Epithelial cell of proximal tubule (primary cell): ENCODE measurements around the gene FCHSD2. TPM values are rescaled to one million over a fixed set of nuclear protein-coding genes. Genes with fewer than 3 reads are reported as not detected.

Experiments
- DNase-seq: peaks from one replicate; pipeline ENCODE4 v3.0.0-alpha.2; 2011; ENCODE audit warnings: low read depth
- H3K4me3 ChIP-seq: 2 replicates; pipeline ENCODE4 v1.5.1; 2011; ENCODE audit warnings: low read depth, mild to moderate bottlenecking, low read length
- total RNA-seq: library from RNA; depleted of rRNA; stranded (reverse); fragments of >200 nt; gene quantifications from 2 replicates; pipeline ENCODE4 v1.2.3, GENCODE V29; 2015
- TF ChIP-seq, protein P1 (sequence below): conservative IDR thresholded peaks from 2 replicates; pipeline ENCODE4 v1.5.1; 2012; ENCODE audit warnings: low read depth, mild to moderate bottlenecking, low read length

Gene FCHSD2
- total RNA-seq, 1 donor from 2014 or later, result 8.8 TPM

GRCh38 chr11:72927380-72927779, 214.7 kb downstream of the FCHSD2 start:
- no peak for DNase-seq
- no peak overlapping the region for H3K4me3 ChIP-seq
- TF ChIP-seq, protein P1, sequence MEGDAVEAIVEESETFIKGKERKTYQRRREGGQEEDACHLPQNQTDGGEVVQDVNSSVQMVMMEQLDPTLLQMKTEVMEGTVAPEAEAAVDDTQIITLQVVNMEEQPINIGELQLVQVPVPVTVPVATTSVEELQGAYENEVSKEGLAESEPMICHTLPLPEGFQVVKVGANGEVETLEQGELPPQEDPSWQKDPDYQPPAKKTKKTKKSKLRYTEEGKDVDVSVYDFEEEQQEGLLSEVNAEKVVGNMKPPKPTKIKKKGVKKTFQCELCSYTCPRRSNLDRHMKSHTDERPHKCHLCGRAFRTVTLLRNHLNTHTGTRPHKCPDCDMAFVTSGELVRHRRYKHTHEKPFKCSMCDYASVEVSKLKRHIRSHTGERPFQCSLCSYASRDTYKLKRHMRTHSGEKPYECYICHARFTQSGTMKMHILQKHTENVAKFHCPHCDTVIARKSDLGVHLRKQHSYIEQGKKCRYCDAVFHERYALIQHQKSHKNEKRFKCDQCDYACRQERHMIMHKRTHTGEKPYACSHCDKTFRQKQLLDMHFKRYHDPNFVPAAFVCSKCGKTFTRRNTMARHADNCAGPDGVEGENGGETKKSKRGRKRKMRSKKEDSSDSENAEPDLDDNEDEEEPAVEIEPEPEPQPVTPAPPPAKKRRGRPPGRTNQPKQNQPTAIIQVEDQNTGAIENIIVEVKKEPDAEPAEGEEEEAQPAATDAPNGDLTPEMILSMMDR, result no peak

- no peak overlapping the region for H3K4me3 ChIP-seq
- TF ChIP-seq, protein P1, result no peak
- DNase-seq, result no peak
These were observed 216.0 kb downstream of the FCHSD2 start for GRCh38 chr11:72926076-72926475.

GRCh38 chr11:72925656-72926055, 216.5 kb downstream of the FCHSD2 start:
- no peak overlapping the region for H3K4me3 ChIP-seq
- DNase-seq, result no peak
- TF ChIP-seq, protein P1, result no peak

- DNase-seq, result no peak
- H3K4me3 ChIP-seq, result no peak overlapping the region
- TF ChIP-seq, protein P1, result peak; percentile 63
These were observed 217.4 kb downstream of the FCHSD2 start for GRCh38 chr11:72924568-72925190.

DNA sequence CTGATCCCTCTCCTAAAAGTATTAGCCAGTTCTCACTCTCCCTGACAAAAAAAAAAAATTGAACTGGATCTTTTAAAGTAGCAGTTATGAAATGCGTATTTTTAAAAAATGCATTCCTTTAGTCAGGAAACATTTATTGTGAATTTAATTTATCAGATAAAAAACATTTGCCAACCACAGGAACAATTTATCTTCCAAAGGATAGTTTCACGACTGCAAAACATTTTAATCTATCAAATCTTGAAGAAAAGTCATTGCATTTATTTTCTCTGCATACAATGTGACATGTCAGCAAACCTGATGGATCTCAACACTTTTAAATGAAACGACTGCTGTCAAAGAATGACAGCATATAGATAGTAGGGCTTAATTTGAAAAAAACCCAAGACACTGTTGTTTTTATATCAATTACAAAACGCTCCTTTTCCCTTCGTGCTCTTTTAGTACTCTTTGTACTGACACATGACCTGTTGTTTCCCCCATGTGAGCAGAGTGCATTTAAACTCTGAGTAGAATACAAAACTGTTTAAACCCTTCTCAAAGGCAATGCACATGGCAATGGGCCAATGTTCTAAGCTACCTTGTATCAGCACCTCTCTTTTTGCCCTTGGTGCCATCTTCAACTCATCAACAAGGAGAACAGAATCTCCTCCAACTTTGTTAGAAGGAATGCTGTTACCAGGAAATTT, 220.9 kb downstream of the FCHSD2 start:
- TF ChIP-seq, protein P1, result no peak
- no peak for DNase-seq
- H3K4me3 ChIP-seq, result no peak overlapping the region

DNA sequence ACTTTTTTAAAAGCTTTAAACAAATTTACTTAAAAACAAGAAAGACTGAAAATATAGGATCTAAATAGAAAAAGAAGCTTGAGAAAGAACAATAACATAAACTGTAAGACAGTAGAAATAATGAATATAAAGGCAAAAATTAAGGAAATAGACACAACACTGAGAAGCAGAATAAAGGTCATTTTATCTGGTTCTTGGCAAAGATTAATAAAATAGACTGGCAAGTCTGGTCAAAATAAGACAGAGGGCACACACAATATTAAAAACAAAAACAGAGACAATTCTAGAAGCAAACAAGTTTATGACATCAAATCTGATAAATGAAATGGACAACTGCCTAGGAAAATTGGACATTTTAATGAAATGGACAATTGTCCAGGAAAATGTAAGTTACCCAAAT, 222.1 kb downstream of the FCHSD2 start:
- no peak overlapping the region for H3K4me3 ChIP-seq
- DNase-seq, result no peak
- TF ChIP-seq, protein P1, result no peak

- no peak overlapping the region for H3K4me3 ChIP-seq
- TF ChIP-seq, protein P1, result no peak
- DNase-seq, result no peak
These were observed 223.3 kb downstream of the FCHSD2 start for GRCh38 chr11:72918851-72919250.
